Glutamatergic neuron (in vitro differentiated cells): ENCODE measurements around the gene CHPF. TPM values are rescaled to one million over a fixed set of nuclear protein-coding genes. Genes with fewer than 3 reads are reported as not detected.

ENCODE experiments used
- DNase-seq: peaks from one replicate; pipeline ENCODE4 v3.0.0; 2022
- H3K27ac Mint-ChIP-seq: one replicate; pipeline ENCODE4 v1.8.0; 2020; ENCODE audit warnings: mild to moderate bottlenecking, mixed read lengths, inconsistent platforms; ENCODE audit not compliant: unreplicated experiment
- H3K27me3 Mint-ChIP-seq: one replicate; pipeline ENCODE4 v1.8.0; 2020; ENCODE audit warnings: mild to moderate bottlenecking, moderate library complexity, mixed read lengths, inconsistent platforms; ENCODE audit not compliant: unreplicated experiment
- H3K36me3 Mint-ChIP-seq: one replicate; pipeline ENCODE4 v1.8.0; 2020; ENCODE audit warnings: mild to moderate bottlenecking, mixed read lengths, inconsistent platforms; ENCODE audit not compliant: unreplicated experiment
- H3K4me1 Mint-ChIP-seq: one replicate; pipeline ENCODE4 v1.8.0; 2020; ENCODE audit warnings: mild to moderate bottlenecking, low read depth, mixed read lengths, inconsistent platforms; ENCODE audit not compliant: unreplicated experiment
- H3K4me3 Mint-ChIP-seq: one replicate; pipeline ENCODE4 v1.8.0; 2020; ENCODE audit warnings: mild to moderate bottlenecking, mixed read lengths, inconsistent platforms; ENCODE audit not compliant: unreplicated experiment
- H3K9me3 Mint-ChIP-seq: one replicate; pipeline ENCODE4 v1.8.0; 2020; ENCODE audit warnings: mild to moderate bottlenecking, moderate library complexity, mixed read lengths, inconsistent platforms; ENCODE audit not compliant: unreplicated experiment
- CTCF ChIP-seq: fragments of 200-600 bp; sonication (generic); IDR thresholded peaks from one replicate; pipeline ENCODE4 v1.5.0; 2021; ENCODE audit not compliant: partially characterized antibody, unreplicated experiment
- total RNA-seq: library from RNA; stranded (reverse); fragmentation: NEBNext Ultra II Directional; extraction: Animal tissue kit (Norgen Biotek cat#: 25700); gene quantifications from one replicate; pipeline ENCODE4 v1.2.1, GENCODE V29; 2021; ENCODE audit not compliant: unreplicated experiment

CHPF gene
- total RNA-seq, 1 donor from 2014 or later, result 31.1 TPM

GRCh38 chr2:219578811-219579613 lies 35.4 kb upstream of the CHPF start:
- Mint-ChIP-seq H3K27ac (no peak overlapping the region), H3K27me3 (peaks cover 10% of the 10 kb centered on the region), H3K9me3 (peaks cover 3% of the 10 kb centered on the region), H3K4me1 (peaks cover 12% of the 10 kb centered on the region), H3K4me3 (no peak overlapping the region), H3K36me3 (no peaks in the 10 kb centered on the region)
- no peak for DNase-seq
- no peak for TF ChIP-seq CTCF

- Mint-ChIP-seq H3K27me3 (peaks cover 14% of the 10 kb centered on the region), H3K9me3 (peaks cover 10% of the 10 kb centered on the region), H3K27ac (peak overlapping the region; percentile 34)
Measured at GRCh38 chr2:219576505-219577388, 33.1 kb upstream of the CHPF start.

GRCh38 chr2:219575566-219576504 lies 32.2 kb upstream of the CHPF start:
- no peaks in the 10 kb centered on the region for H3K36me3 Mint-ChIP-seq
- H3K27me3 Mint-ChIP-seq, result peaks cover 14% of the 10 kb centered on the region
- peaks cover 16% of the 10 kb centered on the region for H3K4me1 Mint-ChIP-seq
- no peak overlapping the region for H3K27ac Mint-ChIP-seq
- H3K4me3 Mint-ChIP-seq, result peak overlapping the region; percentile 46
- DNase-seq, result no peak
- H3K9me3 Mint-ChIP-seq, result peaks cover 10% of the 10 kb centered on the region
- no peak for TF ChIP-seq CTCF

More at GRCh38 chr2:219576505-219577388, 33.1 kb upstream of the CHPF start:
- DNase-seq, result peak; percentile 43
- Mint-ChIP-seq H3K4me3 (peak overlapping the region; percentile 67), H3K4me1 (peaks cover 14% of the 10 kb centered on the region), H3K36me3 (no peaks in the 10 kb centered on the region)
- TF ChIP-seq CTCF, result no peak

GRCh38 chr2:219574484-219575311 lies 31.1 kb upstream of the CHPF start:
- no peak for DNase-seq
- H3K36me3 Mint-ChIP-seq, result no peaks in the 10 kb centered on the region
- no peak overlapping the region for H3K27ac Mint-ChIP-seq
- H3K27me3 Mint-ChIP-seq, result peaks cover 14% of the 10 kb centered on the region
- H3K4me1 Mint-ChIP-seq, result peaks cover 18% of the 10 kb centered on the region
- H3K9me3 Mint-ChIP-seq, result peaks cover 11% of the 10 kb centered on the region
- no peak overlapping the region for H3K4me3 Mint-ChIP-seq
- TF ChIP-seq CTCF, result no peak
